ENCODE data around the gene ALK.

DNA sequence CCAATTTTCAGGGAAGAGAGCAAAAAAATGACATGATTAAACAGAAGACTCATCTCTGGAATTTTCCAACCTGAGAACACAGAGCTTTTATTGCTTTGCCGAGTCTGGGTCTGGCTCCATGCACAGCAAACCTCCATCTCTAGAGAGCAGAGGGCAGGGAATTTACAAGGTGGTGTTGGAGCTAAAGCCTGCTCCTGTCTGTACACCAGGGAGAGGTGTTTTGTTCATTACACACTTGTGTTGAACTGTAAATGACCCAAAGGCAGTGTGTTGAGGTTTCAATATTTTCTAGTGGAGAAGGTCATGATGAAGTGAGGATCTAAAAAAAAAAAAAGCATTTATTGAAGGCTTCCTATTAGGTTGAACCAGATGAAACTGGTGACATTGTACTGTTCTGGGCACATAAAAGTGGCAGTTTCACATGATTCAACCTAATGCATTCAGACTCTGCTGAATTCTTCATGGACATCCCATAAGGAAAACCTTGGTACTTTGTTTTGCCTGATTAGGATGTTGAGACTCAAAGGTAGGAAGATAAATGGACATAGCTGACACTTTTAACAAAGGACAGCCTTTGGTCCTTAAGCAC, 567.9 kb downstream of the ALK start:
- TF ChIP-seq, protein P1, sequence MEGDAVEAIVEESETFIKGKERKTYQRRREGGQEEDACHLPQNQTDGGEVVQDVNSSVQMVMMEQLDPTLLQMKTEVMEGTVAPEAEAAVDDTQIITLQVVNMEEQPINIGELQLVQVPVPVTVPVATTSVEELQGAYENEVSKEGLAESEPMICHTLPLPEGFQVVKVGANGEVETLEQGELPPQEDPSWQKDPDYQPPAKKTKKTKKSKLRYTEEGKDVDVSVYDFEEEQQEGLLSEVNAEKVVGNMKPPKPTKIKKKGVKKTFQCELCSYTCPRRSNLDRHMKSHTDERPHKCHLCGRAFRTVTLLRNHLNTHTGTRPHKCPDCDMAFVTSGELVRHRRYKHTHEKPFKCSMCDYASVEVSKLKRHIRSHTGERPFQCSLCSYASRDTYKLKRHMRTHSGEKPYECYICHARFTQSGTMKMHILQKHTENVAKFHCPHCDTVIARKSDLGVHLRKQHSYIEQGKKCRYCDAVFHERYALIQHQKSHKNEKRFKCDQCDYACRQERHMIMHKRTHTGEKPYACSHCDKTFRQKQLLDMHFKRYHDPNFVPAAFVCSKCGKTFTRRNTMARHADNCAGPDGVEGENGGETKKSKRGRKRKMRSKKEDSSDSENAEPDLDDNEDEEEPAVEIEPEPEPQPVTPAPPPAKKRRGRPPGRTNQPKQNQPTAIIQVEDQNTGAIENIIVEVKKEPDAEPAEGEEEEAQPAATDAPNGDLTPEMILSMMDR (IDR thresholded peaks at IDR 0.05), result no peak
- TF ChIP-seq POLR2A (IDR thresholded peaks at IDR 0.05), result no peak
